H9 (cell line): Measurements from ENCODE around the gene PCID2. TPM values are rescaled to one million over a fixed set of nuclear protein-coding genes. Genes with fewer than 3 reads are reported as not detected.
A peak's percentile ranks its signal among the peaks of the same experiment; 100 is the strongest.
"Not testable (repeated sequence)": the region's sequence is repeated elsewhere in the genome, so short reads cannot be mapped to it uniquely, and the experiment has no call there.

Experiments used
- DNase-seq: peaks from one replicate; pipeline ENCODE4 v3.0.0-alpha.2; 2017
- H2AFZ ChIP-seq: one replicate; pipeline ENCODE4 v1.6.1; 2013; ENCODE audit warnings: mild to moderate bottlenecking, low read length, control low read depth, moderate library complexity
- H2AK5ac ChIP-seq: 2 replicates; pipeline ENCODE4 v1.6.1; 2013; ENCODE audit warnings: low read length, control low read depth, mixed read lengths; ENCODE audit not compliant: insufficient read length
- H2BK120ac ChIP-seq: one replicate; pipeline ENCODE4 v1.6.1; 2013; ENCODE audit warnings: low read depth, mild to moderate bottlenecking, low read length, control low read depth, inconsistent platforms; ENCODE audit not compliant: poor library complexity, severe bottlenecking
- H2BK12ac ChIP-seq: 2 replicates; pipeline ENCODE4 v1.6.1; 2013; ENCODE audit warnings: low read length, control low read depth, mixed read lengths, low read depth; ENCODE audit not compliant: insufficient read length
- H2BK15ac ChIP-seq: 2 replicates; pipeline ENCODE4 v1.6.1; 2013; ENCODE audit warnings: low read depth, low read length, control low read depth
- H2BK20ac ChIP-seq: one replicate; pipeline ENCODE4 v1.6.1; 2013; ENCODE audit warnings: low read depth, mild to moderate bottlenecking, low read length, control low read depth, inconsistent platforms; ENCODE audit not compliant: poor library complexity, severe bottlenecking
- H2BK5ac ChIP-seq: 2 replicates; pipeline ENCODE4 v1.6.1; 2013; ENCODE audit warnings: low read length, control low read depth, mixed read lengths; ENCODE audit not compliant: insufficient read length
- H3K14ac ChIP-seq: 2 replicates; pipeline ENCODE4 v1.6.1; 2013; ENCODE audit warnings: low read length, control low read depth; ENCODE audit not compliant: insufficient read depth
- H3K18ac ChIP-seq: 2 replicates; pipeline ENCODE4 v1.6.1; 2013; ENCODE audit warnings: low read depth, mild to moderate bottlenecking, mixed read lengths, low read length, control low read depth; ENCODE audit not compliant: insufficient read length
- H3K23ac ChIP-seq: 2 replicates; pipeline ENCODE4 v1.6.1; 2013; ENCODE audit warnings: low read length, control low read depth, mixed read lengths, low read depth; ENCODE audit not compliant: insufficient read length
- H3K23me2 ChIP-seq: 2 replicates; pipeline ENCODE4 v1.6.1; 2013; ENCODE audit warnings: low read depth, mild to moderate bottlenecking, mixed read lengths, low read length, control low read depth; ENCODE audit not compliant: insufficient read length, poor library complexity, severe bottlenecking
- H3K27ac ChIP-seq: 2 replicates; pipeline ENCODE4 v1.5.1; 2013; ENCODE audit warnings: low read length, control low read depth, mixed read lengths, low read depth; ENCODE audit not compliant: insufficient read length
- H3K27me3 ChIP-seq: 2 replicates; pipeline ENCODE4 v1.6.1; 2013; ENCODE audit warnings: low read length, control low read depth, inconsistent platforms; ENCODE audit not compliant: insufficient read depth
- H3K4ac ChIP-seq: 2 replicates; pipeline ENCODE4 v1.6.1; 2013; ENCODE audit warnings: low read depth, mild to moderate bottlenecking, control low read depth, inconsistent platforms, low read length, moderate library complexity
- H3K4me1 ChIP-seq: 2 replicates; pipeline ENCODE4 v1.6.1; 2013; ENCODE audit warnings: low read length, control low read depth, inconsistent platforms; ENCODE audit not compliant: insufficient read depth
- H3K4me2 ChIP-seq: 2 replicates; pipeline ENCODE4 v1.6.1; 2013; ENCODE audit warnings: low read length, control low read depth, mixed read lengths; ENCODE audit not compliant: insufficient read length, insufficient read depth
- H3K56ac ChIP-seq: 2 replicates; pipeline ENCODE4 v1.6.1; 2013; ENCODE audit warnings: low read depth, mild to moderate bottlenecking, mixed read lengths, low read length, control low read depth; ENCODE audit not compliant: insufficient read length
- H3K79me1 ChIP-seq: 2 replicates; pipeline ENCODE4 v1.6.1; 2013; ENCODE audit warnings: low read depth, mild to moderate bottlenecking, moderate library complexity, low read length, control low read depth, inconsistent platforms; ENCODE audit not compliant: insufficient read depth, poor library complexity, severe bottlenecking
- H3K79me2 ChIP-seq: 2 replicates; pipeline ENCODE4 v1.6.1; 2013; ENCODE audit warnings: low read length, control low read depth, inconsistent platforms; ENCODE audit not compliant: insufficient read depth
- H3K9ac ChIP-seq: 2 replicates; pipeline ENCODE4 v1.6.1; 2013; ENCODE audit warnings: low read length, control low read depth, mixed read lengths; ENCODE audit not compliant: insufficient read length; ENCODE audit errors: extremely low read depth
- H3K9me3 ChIP-seq: one replicate; pipeline ENCODE4 v1.6.1; 2013; ENCODE audit warnings: low read depth, low read length, inconsistent platforms; ENCODE audit not compliant: control insufficient read depth
- H3T11ph ChIP-seq: one replicate; pipeline ENCODE4 v1.6.1; 2013; ENCODE audit warnings: mild to moderate bottlenecking, low read length, control low read depth, inconsistent platforms
- H4K20me1 ChIP-seq: one replicate; pipeline ENCODE4 v1.6.1; 2013; ENCODE audit not compliant: control insufficient read depth, insufficient read length, insufficient read depth
- H4K5ac ChIP-seq: 2 replicates; pipeline ENCODE4 v1.6.1; 2013; ENCODE audit warnings: low read depth, mild to moderate bottlenecking, mixed read lengths, low read length, control low read depth; ENCODE audit not compliant: insufficient read length
- H4K8ac ChIP-seq: replicated peaks from 2 replicates; pipeline ENCODE4 v1.6.1; 2013; ENCODE audit warnings: low read length, control low read depth, mixed read lengths, low read depth; ENCODE audit not compliant: insufficient read length
- H4K91ac ChIP-seq: 2 replicates; pipeline ENCODE4 v1.6.1; 2013; ENCODE audit warnings: low read depth, mild to moderate bottlenecking, moderate library complexity, mixed read lengths, low read length, control low read depth; ENCODE audit not compliant: insufficient read length
- H3K27ac Mint-ChIP-seq, 3 experiments: 2 replicates in 2 of 3; 3 replicates in 1 of 3; pipeline ENCODE4 v1.8.0; 2020 to 2021; ENCODE audit warnings: mixed read lengths in 3 of 3, mild to moderate bottlenecking in 1 of 3, moderate library complexity in 1 of 3
- H3K27me3 Mint-ChIP-seq: 2 replicates; pipeline ENCODE4 v1.8.0; 2021; ENCODE audit warnings: low read depth, mild to moderate bottlenecking, moderate library complexity, mixed read lengths
- H3K36me3 Mint-ChIP-seq, 3 experiments: 2 replicates in 2 of 3; 3 replicates in 1 of 3; pipeline ENCODE4 v1.8.0; 2020 to 2021; ENCODE audit warnings: low read depth in 3 of 3, mixed read lengths in 3 of 3; ENCODE audit not compliant: insufficient read depth in 1 of 3
- H3K4me1 Mint-ChIP-seq, 2 experiments: 2 replicates each; pipeline ENCODE4 v1.8.0; 2020; ENCODE audit warnings: mixed read lengths in 2 of 2
- H3K4me3 Mint-ChIP-seq, 2 experiments: 2 replicates in 1 of 2; 3 replicates in 1 of 2; pipeline ENCODE4 v1.8.0; 2020 to 2021; ENCODE audit warnings: mild to moderate bottlenecking in 2 of 2, mixed read lengths in 2 of 2, moderate library complexity in 1 of 2
- H3K9me3 Mint-ChIP-seq, 2 experiments: 2 replicates in 1 of 2; 3 replicates in 1 of 2; pipeline ENCODE4 v1.8.0; 2020; ENCODE audit warnings: mild to moderate bottlenecking in 2 of 2, mixed read lengths in 2 of 2, moderate library complexity in 1 of 2
- CTCF ChIP-seq: fragments of 200-600 bp; sonication (generic); conservative IDR thresholded peaks from 3 replicates; pipeline ENCODE4 v1.8.0; 2021; ENCODE audit warnings: antibody characterized with exemption, mild to moderate bottlenecking
- whole genome bisulfite sequencing: extraction: QIAGEN DNeasy Blood & Tissue Kit; methylation state at CpG from one replicate; pipeline ENCODE4 v1.1.7; 2013; ENCODE audit warnings: missing lambda C conversion rate, low lambda C conversion rate, mixed read lengths; ENCODE audit not compliant: insufficient read length; ENCODE audit errors: extremely low coverage; 5-methylcytosine and 5-hydroxymethylcytosine counted together
- total RNA-seq: library from RNA; stranded (reverse); gene quantifications from 2 replicates; pipeline ENCODE4 v1.2.1, GENCODE V29; 2021

The PCID2 gene
- total RNA-seq, 1 experiment from 2014 or later, result 66.0 TPM

- H2AFZ ChIP-seq, result no peak overlapping the region
- no peak overlapping the region for H2BK20ac ChIP-seq
- no peaks in the 10 kb centered on the region; the same call in 1 of the 2 replicates for H3K4me1 ChIP-seq
- no peak overlapping the region for H3K9ac ChIP-seq
- H3T11ph ChIP-seq, result no peak overlapping the region
- H2BK5ac ChIP-seq, result no peak overlapping the region
- H3K4me1 Mint-ChIP-seq, result peaks cover 22 to 32% of the 10 kb centered on the region in 2 experiments
- H3K9me3 ChIP-seq, result no peaks in the 10 kb centered on the region
- H3K79me2 ChIP-seq, result no peaks in the 10 kb centered on the region
- no peak overlapping the region for H3K56ac ChIP-seq
- no peak overlapping the region for H3K27ac ChIP-seq
- H3K23ac ChIP-seq, result no peak overlapping the region
- H3K4ac ChIP-seq, result no peak overlapping the region
- H4K91ac ChIP-seq, result no peak overlapping the region
- no peak for DNase-seq
- H3K36me3 Mint-ChIP-seq, result peaks cover 3 to 4% (median 3%) of the 10 kb centered on the region in 3 experiments; a peak in 2 of 7 replicates
- no peak for TF ChIP-seq CTCF
- H4K8ac ChIP-seq, result no peak overlapping the region
- peak overlapping the region in 1 of 3 experiments; percentile 45; a peak in 2 of 7 replicates for H3K27ac Mint-ChIP-seq
- H3K14ac ChIP-seq, result peak overlapping the region; percentile 60; the same call in 1 of the 2 replicates
- H2BK15ac ChIP-seq, result no peak overlapping the region
- no peak overlapping the region for H3K18ac ChIP-seq
- H3K23me2 ChIP-seq, result no peaks in the 10 kb centered on the region
- no peaks in the 10 kb centered on the region for H3K9me3 Mint-ChIP-seq
- no peaks in the 10 kb centered on the region for H4K20me1 ChIP-seq
- no peaks in the 10 kb centered on the region for H3K27me3 ChIP-seq
- no peak overlapping the region for H4K5ac ChIP-seq
- H2AK5ac ChIP-seq, result no peak overlapping the region
- no peak overlapping the region for H2BK120ac ChIP-seq
- H3K4me3 Mint-ChIP-seq, result no peak overlapping the region
- H3K4me2 ChIP-seq, result no peak overlapping the region
- peaks cover 20% of the 10 kb centered on the region for H3K27me3 Mint-ChIP-seq
- no peaks in the 10 kb centered on the region for H3K79me1 ChIP-seq
- WGBS, result no CpG with 5 or more reads among the region's 25 CpGs
- H2BK12ac ChIP-seq, result no peak overlapping the region
These were observed 45.4 kb downstream of the PCID2 start for GRCh38 chr13:113162783-113163685.

- not testable (repeated sequence) for H3K4ac ChIP-seq, H3K9me3 Mint-ChIP-seq, H2BK12ac ChIP-seq, H3K9me3 ChIP-seq, H2AK5ac ChIP-seq, H3K4me2 ChIP-seq, H4K91ac ChIP-seq, H3K27me3 ChIP-seq, H4K20me1 ChIP-seq, DNase-seq, H3K4me1 ChIP-seq, H2BK15ac ChIP-seq, H3K23me2 ChIP-seq, H3T11ph ChIP-seq, H3K4me3 Mint-ChIP-seq, H3K18ac ChIP-seq, H3K79me2 ChIP-seq, H3K27ac ChIP-seq, H3K36me3 Mint-ChIP-seq, H4K8ac ChIP-seq, H3K14ac ChIP-seq, H2BK5ac ChIP-seq, H3K23ac ChIP-seq, H2AFZ ChIP-seq, H3K9ac ChIP-seq, H3K79me1 ChIP-seq, H3K56ac ChIP-seq, H3K27ac Mint-ChIP-seq, H2BK120ac ChIP-seq, H2BK20ac ChIP-seq, H4K5ac ChIP-seq
- peaks cover 30 to 37% of the 10 kb centered on the region in 2 experiments for H3K4me1 Mint-ChIP-seq
- peaks cover 28% of the 10 kb centered on the region for H3K27me3 Mint-ChIP-seq
- WGBS, result no CpG with 5 or more reads among the region's 13 CpGs
These were observed 46.5 kb downstream of the PCID2 start for GRCh38 chr13:113161975-113162374.
